B cell (primary cell): ENCODE data around the gene FAM222A. TPM values are rescaled to one million over a fixed set of nuclear protein-coding genes. Genes with fewer than 3 reads are reported as not detected.

ENCODE experiments used
- ATAC-seq: fragments of 200-7000 bp; cut with Tn5 transposase; one replicate; pipeline ENCODE4 v1.10.0; 2021; ENCODE audit warnings: low read depth, mild to moderate bottlenecking, moderate number of reproducible peaks, moderate library complexity
- CTCF ChIA-PET: fragments of 350-600 bp; sonication (Branson Sonifier 250); formaldehyde crosslinking; loops from one replicate; lab custom pipeline; 2021; ENCODE audit warnings: antibody characterized with exemption, inconsistent platforms; lab: Charles Lee
- POLR2A ChIA-PET: fragments of 350-600 bp; sonication (Branson Sonifier 250); formaldehyde crosslinking; loops from one replicate; lab custom pipeline; 2021; ENCODE audit warnings: antibody characterized with exemption; lab: Charles Lee
- DNase-seq: peaks from one replicate; pipeline ENCODE4 v3.0.0; 2013
- H2AFZ ChIP-seq: 2 replicates; pipeline ENCODE4 v1.6.1; 2012; ENCODE audit warnings: mild to moderate bottlenecking, low read depth, low read length; ENCODE audit not compliant: insufficient read depth, poor library complexity, severe bottlenecking
- H3K27ac ChIP-seq, 2 donors: 1 replicate in 1 of 2; 2 replicates in 1 of 2; pipeline ENCODE4 v1.5.1; 2012 to 2013; ENCODE audit warnings: low read length in 2 of 2, mild to moderate bottlenecking in 2 of 2, moderate library complexity in 1 of 2
- H3K27me3 ChIP-seq, 4 experiments: fragments of 200-600 bp in 1 of 4; sonication (generic) in 1 of 4; replicated peaks in 1 of 4; 1 replicate in 2 of 4; 2 replicates in 2 of 4; pipeline versions ENCODE4 v1.6.1 to v1.7.0; 2013 to 2016; ENCODE audit warnings: low read length in 3 of 4, mild to moderate bottlenecking in 2 of 4, mixed read lengths in 1 of 4, moderate library complexity in 1 of 4; ENCODE audit not compliant: insufficient read depth in 4 of 4, control insufficient read depth in 3 of 4; ENCODE audit errors: control extremely low read depth in 1 of 4
- H3K36me3 ChIP-seq, 2 experiments: replicated peaks in 1 of 2; 1 replicate in 1 of 2; 2 replicates in 1 of 2; pipeline versions ENCODE4 v1.6.1 to v1.7.1; 2013; ENCODE audit warnings: low read length in 1 of 2; ENCODE audit not compliant: insufficient read depth in 2 of 2, control insufficient read depth in 1 of 2; ENCODE audit errors: control extremely low read depth in 1 of 2, extremely low read depth in 1 of 2
- H3K4me1 ChIP-seq, 2 donors: fragments of 200-600 bp in 1 of 2; sonication (generic) in 1 of 2; 1 replicate in 1 of 2; 2 replicates in 1 of 2; pipeline versions ENCODE4 v1.5.1 to v1.6.1; 2013 to 2017; ENCODE audit warnings: low read length in 2 of 2; ENCODE audit not compliant: control insufficient read depth in 2 of 2, insufficient read depth in 2 of 2
- H3K4me2 ChIP-seq: replicated peaks from 2 replicates; pipeline ENCODE3; 2012; ENCODE audit warnings: mild to moderate bottlenecking, low read depth, low read length; ENCODE audit not compliant: poor library complexity, severe bottlenecking
- H3K4me3 ChIP-seq, 5 experiments: fragments of 200-600 bp in 1 of 5; sonication (generic) in 1 of 5; 1 replicate in 3 of 5; 2 replicates in 2 of 5; pipeline versions ENCODE4 v1.5.1 to v1.7.0; 2011 to 2016; ENCODE audit warnings: low read length in 4 of 5, mild to moderate bottlenecking in 4 of 5, low read depth in 2 of 5, control low read depth in 1 of 5, moderate library complexity in 1 of 5; ENCODE audit not compliant: insufficient read depth in 1 of 5; ENCODE audit errors: control extremely low read depth in 1 of 5, extremely low read depth in 1 of 5
- H3K79me2 ChIP-seq: fragments of 200-600 bp; sonication (generic); one replicate; pipeline ENCODE4 v1.6.0; 2016; ENCODE audit warnings: low read length; ENCODE audit not compliant: control insufficient read depth, insufficient read depth
- H3K9ac ChIP-seq: fragments of 200-600 bp; sonication (generic); 2 replicates; pipeline ENCODE4 v1.6.1; 2017; ENCODE audit warnings: mild to moderate bottlenecking, low read length, moderate library complexity
- H3K9me3 ChIP-seq, 3 donors: one replicate each; pipeline versions ENCODE4 v1.6.1 to v1.7.1; 2013; ENCODE audit warnings: low read length in 2 of 3; ENCODE audit not compliant: control insufficient read depth in 2 of 3, insufficient read depth in 1 of 3; ENCODE audit errors: control extremely low read depth in 1 of 3
- H4K20me1 ChIP-seq: 2 replicates; pipeline ENCODE4 v1.6.0; 2012; ENCODE audit warnings: mild to moderate bottlenecking, low read length; ENCODE audit not compliant: insufficient read depth, control insufficient read depth, poor library complexity, severe bottlenecking
- H3K27ac Mint-ChIP-seq: one replicate; pipeline ENCODE4 v1.8.0; 2021; ENCODE audit warnings: mixed read lengths
- H3K27me3 Mint-ChIP-seq: one replicate; pipeline ENCODE4 v1.8.0; 2021; ENCODE audit warnings: mixed read lengths
- H3K4me1 Mint-ChIP-seq: one replicate; pipeline ENCODE4 v1.8.0; 2021; ENCODE audit warnings: mixed read lengths
- H3K4me3 Mint-ChIP-seq: one replicate; pipeline ENCODE4 v1.8.0; 2021; ENCODE audit warnings: mixed read lengths
- H3K9me3 Mint-ChIP-seq: one replicate; pipeline ENCODE4 v1.8.0; 2022; ENCODE audit warnings: mixed read lengths; ENCODE audit not compliant: insufficient read depth
- EZH2 ChIP-seq: IDR thresholded peaks from 2 replicates; pipeline ENCODE4 v1.6.1; 2012; ENCODE audit warnings: borderline replicate concordance, low read depth, mild to moderate bottlenecking, moderate library complexity, low read length; ENCODE audit not compliant: insufficient read depth, poor library complexity, severe bottlenecking
- WGBS: methylation state at CpG from one replicate; pipeline ENCODE4 v1.1.5; 2013; ENCODE audit warnings: missing lambda C conversion rate; ENCODE audit not compliant: insufficient coverage; 5-methylcytosine and 5-hydroxymethylcytosine counted together
- intact Hi-C: fragments of 100-400 bp; cut with micrococcal nuclease; formaldehyde crosslinking; loops from one replicate; pipeline ENCODE4 v1.10.0; 2022
- polyA plus RNA-seq: library from polyadenylated mRNA; depleted of rRNA; stranded (reverse); fragments of >200 nt; gene quantifications from 2 replicates; pipeline ENCODE4 v1.2.3, GENCODE V29; 2012
- total RNA-seq, 2 donors: library from RNA; stranded (reverse); fragments of 120-200 nt in 1 of 2; gene quantifications; 1 replicate in 1 of 2; 2 replicates in 1 of 2; pipeline versions ENCODE4 v1.2.3 to v1.2.4, GENCODE V29; 2013 to 2022
- TF ChIP-seq, protein P1 (sequence below): fragments of 200-600 bp; IDR thresholded peaks from one replicate; pipeline ENCODE4 v1.8.0; 2022; ENCODE audit warnings: antibody characterized with exemption, mild to moderate bottlenecking

The FAM222A gene
- total and polyA plus RNA-seq, 2 donors (not counting 1 experiment from before 2014, with no cell fraction given) = 0.49 to 4.6 TPM

DNA sequence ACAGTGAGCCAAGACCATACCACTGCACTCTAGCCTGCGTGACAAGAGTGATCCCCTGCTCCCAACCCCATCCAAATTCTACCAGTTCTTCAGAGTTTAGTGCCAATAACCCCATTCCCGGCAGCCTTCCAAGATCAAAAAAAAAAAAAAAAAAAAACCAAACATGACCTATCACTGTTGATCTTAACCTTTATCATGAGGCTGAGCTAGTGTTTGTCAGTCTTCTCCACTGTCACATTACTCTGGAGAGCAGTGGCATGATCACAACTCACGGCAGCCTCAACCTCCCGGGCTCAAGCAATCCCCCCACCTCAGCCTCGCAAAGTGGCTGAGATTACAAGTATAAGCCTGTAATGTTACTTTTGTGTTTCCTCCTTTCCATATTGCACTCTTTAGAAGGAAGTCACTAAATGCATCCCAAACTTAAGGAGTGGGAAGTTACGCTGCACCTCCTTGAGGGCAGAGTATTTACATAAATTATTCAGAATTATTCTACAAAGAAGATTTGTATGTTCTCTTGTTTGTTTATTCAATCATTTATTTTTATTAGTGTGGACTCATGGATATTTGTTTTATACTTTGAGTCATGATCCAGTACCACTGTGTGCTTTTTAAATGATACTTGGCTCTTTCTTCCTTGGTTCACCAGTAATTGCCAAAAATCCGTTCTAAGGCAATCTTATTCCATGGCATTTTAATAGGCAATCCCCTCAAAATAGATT, 31.5 kb upstream of the FAM222A start:
- no peak for TF ChIP-seq EZH2
- TF ChIP-seq, protein P1, sequence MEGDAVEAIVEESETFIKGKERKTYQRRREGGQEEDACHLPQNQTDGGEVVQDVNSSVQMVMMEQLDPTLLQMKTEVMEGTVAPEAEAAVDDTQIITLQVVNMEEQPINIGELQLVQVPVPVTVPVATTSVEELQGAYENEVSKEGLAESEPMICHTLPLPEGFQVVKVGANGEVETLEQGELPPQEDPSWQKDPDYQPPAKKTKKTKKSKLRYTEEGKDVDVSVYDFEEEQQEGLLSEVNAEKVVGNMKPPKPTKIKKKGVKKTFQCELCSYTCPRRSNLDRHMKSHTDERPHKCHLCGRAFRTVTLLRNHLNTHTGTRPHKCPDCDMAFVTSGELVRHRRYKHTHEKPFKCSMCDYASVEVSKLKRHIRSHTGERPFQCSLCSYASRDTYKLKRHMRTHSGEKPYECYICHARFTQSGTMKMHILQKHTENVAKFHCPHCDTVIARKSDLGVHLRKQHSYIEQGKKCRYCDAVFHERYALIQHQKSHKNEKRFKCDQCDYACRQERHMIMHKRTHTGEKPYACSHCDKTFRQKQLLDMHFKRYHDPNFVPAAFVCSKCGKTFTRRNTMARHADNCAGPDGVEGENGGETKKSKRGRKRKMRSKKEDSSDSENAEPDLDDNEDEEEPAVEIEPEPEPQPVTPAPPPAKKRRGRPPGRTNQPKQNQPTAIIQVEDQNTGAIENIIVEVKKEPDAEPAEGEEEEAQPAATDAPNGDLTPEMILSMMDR = no peak
- no peak overlapping the region for H3K27ac Mint-ChIP-seq
- no peak overlapping the region for H3K9ac ChIP-seq
- no peaks in the 10 kb centered on the region for H4K20me1 ChIP-seq
- peaks cover 0 to 11% (median 0%) of the 10 kb centered on the region in 4 experiments for H3K27me3 ChIP-seq
- ATAC-seq (no peak), DNase-seq (no peak)
- no peak overlapping the region for H3K27ac ChIP-seq
- WGBS = 95% methylated on average over 2 of the region's 7 CpGs
- peaks cover 20% of the 10 kb centered on the region for H3K27me3 Mint-ChIP-seq
- H3K79me2 ChIP-seq = no peaks in the 10 kb centered on the region
- H3K4me3 ChIP-seq = no peak overlapping the region
- H3K4me2 ChIP-seq = no peak overlapping the region
- CTCF ChIA-PET = no interaction called here
- intact Hi-C loops = no loop called here
- no peaks in the 10 kb centered on the region for H3K36me3 ChIP-seq
- no peaks in the 10 kb centered on the region for H3K4me1 ChIP-seq
- H3K9me3 ChIP-seq = no peaks in the 10 kb centered on the region
- H2AFZ ChIP-seq = no peak overlapping the region
- H3K4me1 Mint-ChIP-seq = no peaks in the 10 kb centered on the region
- H3K9me3 Mint-ChIP-seq = no peaks in the 10 kb centered on the region
- H3K4me3 Mint-ChIP-seq = no peak overlapping the region
- POLR2A ChIA-PET = no interaction called here

- H3K27me3 ChIP-seq = peaks cover 0 to 8% (median 0%) of the 10 kb centered on the region in 4 experiments
- H3K27ac Mint-ChIP-seq = no peak overlapping the region
- intact Hi-C loops = no loop called here
- no peak overlapping the region for H3K9ac ChIP-seq
- H3K9me3 ChIP-seq = no peaks in the 10 kb centered on the region
- ChIA-PET CTCF (no interaction called here), POLR2A (no interaction called here)
- DNase-seq (no peak), ATAC-seq (no peak)
- WGBS = 83% methylated on average over 1 of the region's 1 CpG
- no peaks in the 10 kb centered on the region for H3K36me3 ChIP-seq
- no peaks in the 10 kb centered on the region for H3K4me1 Mint-ChIP-seq
- no peaks in the 10 kb centered on the region for H3K4me1 ChIP-seq
- H3K4me2 ChIP-seq = no peak overlapping the region
- H2AFZ ChIP-seq = no peak overlapping the region
- TF ChIP-seq EZH2 = no peak
- TF ChIP-seq, protein P1 = no peak
- H3K27me3 Mint-ChIP-seq = peaks cover 20% of the 10 kb centered on the region
- H4K20me1 ChIP-seq = no peaks in the 10 kb centered on the region
- H3K9me3 Mint-ChIP-seq = no peaks in the 10 kb centered on the region
- no peaks in the 10 kb centered on the region for H3K79me2 ChIP-seq
- H3K4me3 ChIP-seq = no peak overlapping the region
- no peak overlapping the region for H3K4me3 Mint-ChIP-seq
- H3K27ac ChIP-seq = no peak overlapping the region
Observed at GRCh38 chr12:109682708-109683060, 30.9 kb upstream of the FAM222A start.
